SK-N-SH (cell line): ENCODE data around the gene LRP4.

Experiments used
- CHD2 ChIP-seq: fragments of 150-350 bp; IDR thresholded peaks from 2 replicates; pipeline ENCODE4 v1.6.1; 2018; ENCODE audit warnings: low read length; ENCODE audit not compliant: partially characterized antibody
- NFIC ChIP-seq: IDR thresholded peaks from 2 replicates; pipeline ENCODE4 v1.4.0; 2012; ENCODE audit warnings: borderline replicate concordance
- SMC3 ChIP-seq: IDR thresholded peaks from 2 replicates; pipeline ENCODE4 v1.6.1; 2012; ENCODE audit warnings: low read depth, low read length, improper control_type of control experiment
- YY1 ChIP-seq: IDR thresholded peaks from 2 replicates; pipeline ENCODE4 v1.4.0; 2012; ENCODE audit warnings: low read depth, mild to moderate bottlenecking
- TF ChIP-seq, protein P1 (sequence below): fragments of 200-600 bp; sonication (generic); IDR thresholded peaks from 2 replicates; pipeline ENCODE4 v1.6.1; 2017; ENCODE audit warnings: antibody characterized with exemption, mild to moderate bottlenecking, moderate library complexity
- TF ChIP-seq, protein P2 (sequence below): IDR thresholded peaks from 2 replicates; pipeline ENCODE4 v1.6.1; 2012; ENCODE audit warnings: mild to moderate bottlenecking, low read depth, low read length, moderate library complexity

DNA sequence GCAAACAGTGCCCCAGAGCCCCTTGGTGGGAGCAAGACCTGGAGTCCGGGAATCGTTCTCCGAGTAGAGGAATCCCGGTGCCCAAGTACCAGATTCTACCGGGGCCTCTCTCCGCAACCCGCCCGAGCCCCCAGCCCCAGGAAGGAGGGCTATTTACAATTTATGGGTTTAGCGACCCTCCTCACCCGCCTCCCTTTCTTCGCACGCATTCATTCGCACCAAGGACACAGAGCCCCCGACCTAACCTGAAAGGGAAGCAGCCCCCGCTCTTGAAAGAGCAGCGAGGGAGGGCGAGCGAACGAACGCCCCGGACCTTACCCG, 628 bp downstream of the LRP4 start:
- TF ChIP-seq, protein P1, sequence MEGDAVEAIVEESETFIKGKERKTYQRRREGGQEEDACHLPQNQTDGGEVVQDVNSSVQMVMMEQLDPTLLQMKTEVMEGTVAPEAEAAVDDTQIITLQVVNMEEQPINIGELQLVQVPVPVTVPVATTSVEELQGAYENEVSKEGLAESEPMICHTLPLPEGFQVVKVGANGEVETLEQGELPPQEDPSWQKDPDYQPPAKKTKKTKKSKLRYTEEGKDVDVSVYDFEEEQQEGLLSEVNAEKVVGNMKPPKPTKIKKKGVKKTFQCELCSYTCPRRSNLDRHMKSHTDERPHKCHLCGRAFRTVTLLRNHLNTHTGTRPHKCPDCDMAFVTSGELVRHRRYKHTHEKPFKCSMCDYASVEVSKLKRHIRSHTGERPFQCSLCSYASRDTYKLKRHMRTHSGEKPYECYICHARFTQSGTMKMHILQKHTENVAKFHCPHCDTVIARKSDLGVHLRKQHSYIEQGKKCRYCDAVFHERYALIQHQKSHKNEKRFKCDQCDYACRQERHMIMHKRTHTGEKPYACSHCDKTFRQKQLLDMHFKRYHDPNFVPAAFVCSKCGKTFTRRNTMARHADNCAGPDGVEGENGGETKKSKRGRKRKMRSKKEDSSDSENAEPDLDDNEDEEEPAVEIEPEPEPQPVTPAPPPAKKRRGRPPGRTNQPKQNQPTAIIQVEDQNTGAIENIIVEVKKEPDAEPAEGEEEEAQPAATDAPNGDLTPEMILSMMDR, result no peak
- TF ChIP-seq CHD2 (no peak), SMC3 (no peak), YY1 (no peak), NFIC (no peak)
- TF ChIP-seq, protein P2, sequence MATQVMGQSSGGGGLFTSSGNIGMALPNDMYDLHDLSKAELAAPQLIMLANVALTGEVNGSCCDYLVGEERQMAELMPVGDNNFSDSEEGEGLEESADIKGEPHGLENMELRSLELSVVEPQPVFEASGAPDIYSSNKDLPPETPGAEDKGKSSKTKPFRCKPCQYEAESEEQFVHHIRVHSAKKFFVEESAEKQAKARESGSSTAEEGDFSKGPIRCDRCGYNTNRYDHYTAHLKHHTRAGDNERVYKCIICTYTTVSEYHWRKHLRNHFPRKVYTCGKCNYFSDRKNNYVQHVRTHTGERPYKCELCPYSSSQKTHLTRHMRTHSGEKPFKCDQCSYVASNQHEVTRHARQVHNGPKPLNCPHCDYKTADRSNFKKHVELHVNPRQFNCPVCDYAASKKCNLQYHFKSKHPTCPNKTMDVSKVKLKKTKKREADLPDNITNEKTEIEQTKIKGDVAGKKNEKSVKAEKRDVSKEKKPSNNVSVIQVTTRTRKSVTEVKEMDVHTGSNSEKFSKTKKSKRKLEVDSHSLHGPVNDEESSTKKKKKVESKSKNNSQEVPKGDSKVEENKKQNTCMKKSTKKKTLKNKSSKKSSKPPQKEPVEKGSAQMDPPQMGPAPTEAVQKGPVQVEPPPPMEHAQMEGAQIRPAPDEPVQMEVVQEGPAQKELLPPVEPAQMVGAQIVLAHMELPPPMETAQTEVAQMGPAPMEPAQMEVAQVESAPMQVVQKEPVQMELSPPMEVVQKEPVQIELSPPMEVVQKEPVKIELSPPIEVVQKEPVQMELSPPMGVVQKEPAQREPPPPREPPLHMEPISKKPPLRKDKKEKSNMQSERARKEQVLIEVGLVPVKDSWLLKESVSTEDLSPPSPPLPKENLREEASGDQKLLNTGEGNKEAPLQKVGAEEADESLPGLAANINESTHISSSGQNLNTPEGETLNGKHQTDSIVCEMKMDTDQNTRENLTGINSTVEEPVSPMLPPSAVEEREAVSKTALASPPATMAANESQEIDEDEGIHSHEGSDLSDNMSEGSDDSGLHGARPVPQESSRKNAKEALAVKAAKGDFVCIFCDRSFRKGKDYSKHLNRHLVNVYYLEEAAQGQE, result no peak
